Pancreas (tissue), 10 donors: ENCODE measurements around the gene RGL4. TPM values are rescaled to one million over a fixed set of nuclear protein-coding genes. Genes with fewer than 3 reads are reported as not detected.

Source experiments
- ATAC-seq, 4 donors: fragments of 200-7000 bp; cut with Tn5 transposase; one replicate each; pipeline versions ENCODE4 v1.8.0 to v1.9.1; 2020; ENCODE audit warnings: mild to moderate bottlenecking in 4 of 4, moderate library complexity in 4 of 4
- DNase-seq, 6 donors: peaks; one replicate each; pipeline ENCODE4 v3.0.0-alpha.2; 2020
- FAIRE-seq: peaks from 2 replicates; lab custom pipeline; 2012; peaks lifted over from hg19 to GRCh38; lab: Jason Lieb, UNC
- H3K27ac ChIP-seq, 4 donors: fragments of 200-600 bp; sonication (generic); 1 replicate in 3 of 4; 2 replicates in 1 of 4; pipeline versions ENCODE4 v1.5.0 to v1.8.0; 2020
- H3K27me3 ChIP-seq, 4 donors: fragments of 200-600 bp; one replicate each; pipeline ENCODE4 v1.8.0; 2021
- H3K36me3 ChIP-seq, 3 donors: fragments of 200-600 bp; sonication (generic) in 1 of 3; one replicate each; pipeline versions ENCODE4 v1.5.0 to v1.8.0; 2020 to 2021
- H3K4me1 ChIP-seq, 3 donors: fragments of 200-600 bp; one replicate each; pipeline ENCODE4 v1.8.0; 2021
- H3K4me3 ChIP-seq, 4 donors: fragments of 200-600 bp; sonication (generic) in 2 of 4; one replicate each; pipeline versions ENCODE4 v1.5.0 to v1.8.0; 2020 to 2021
- H3K9me3 ChIP-seq, 4 donors: fragments of 200-600 bp; one replicate each; pipeline ENCODE4 v1.8.0; 2021
- CTCF ChIP-seq, 4 donors: fragments of 200-600 bp; sonication (generic) in 3 of 4; IDR thresholded peaks; one replicate each; pipeline versions ENCODE4 v1.5.0 to v1.8.0; 2021; ENCODE audit warnings: antibody characterized with exemption in 4 of 4
- WGBS, 2 donors: extraction: QIAGEN DNeasy Blood & Tissue Kit; methylation state at CpG; one replicate each; pipeline ENCODE4 v1.1.7; 2013; 5-methylcytosine and 5-hydroxymethylcytosine counted together
- intact Hi-C, 3 donors: fragments of 100-400 bp; cut with DNase I; formaldehyde crosslinking; loops; one replicate each; pipeline versions ENCODE4 v1.11.1 to v1.14.2; 2022
- polyA plus RNA-seq, 2 donors: library from polyadenylated mRNA; stranded (reverse); fragments of 200-250 nt; gene quantifications; one replicate each; pipeline ENCODE4 v1.2.3, GENCODE V29; 2013
- total RNA-seq, 6 donors: library from RNA; stranded (reverse); fragmentation: NEBNext Ultra II Directional in 4 of 6; extraction: Animal tissue kit (Norgen Biotek cat#: 25700) in 4 of 6; gene quantifications; one replicate each; pipeline versions ENCODE4 v1.2.1 to v1.2.4, GENCODE V29; 2021 to 2023
- donor health status: healthy with polysubstance abuse.
- donor health status: DM: no; HTN: no; CAD: no; lungs with moderate emphysema.
- donor health status: DM: no; HTN: no; CAD: no.
- donor health status: control.
- donor health status: control.
- donor health status: Bipolar disorder and iron deficiency.
- donor health status: DM: yes; HTN: yes; CAD: no.
- donor health status: DM: no; HTN: no; CAD: no.
- donor health status: DM: no; HTN: no; CAD: no.
- donor health status: DM: yes; HTN: yes; CAD: no.

Gene RGL4
- total and polyA plus RNA-seq, 8 donors = 0.42 to 0.95 (median 0.61) TPM; not detected in 4

GRCh38 chr22:23696326-23696851 is 5.6 kb downstream of the RGL4 start:
- ATAC-seq (peak in 3 of 4 donors; percentile 16 to 59 (median 48)), FAIRE-seq (no peak), DNase-seq (peak in 1 of 6 donors; percentile 58)
- intact Hi-C loops = no loop called here
- Histone ChIP-seq H3K27me3 (no peaks in the 10 kb centered on the region), H3K36me3 (peaks cover 0 to 26% (median 6%) of the 10 kb centered on the region in 3 donors), H3K4me3 (no peak overlapping the region), H3K27ac (peak overlapping the region in 2 of 4 donors; percentile 19 to 50), H3K4me1 (peaks cover 0 to 6% (median 5%) of the 10 kb centered on the region in 3 donors), H3K9me3 (no peaks in the 10 kb centered on the region)
- WGBS, 2 donors = 81 to 86% methylated on average over 13 of the region's 13 CpGs
- no peak for TF ChIP-seq CTCF (IDR thresholded peaks at IDR 0.05)

GRCh38 chr22:23697031-23697970 is 6.5 kb downstream of the RGL4 start:
- Histone ChIP-seq H3K4me1 (peaks cover 0 to 11% (median 8%) of the 10 kb centered on the region in 3 donors), H3K4me3 (no peak overlapping the region), H3K36me3 (peaks cover 0 to 26% (median 7%) of the 10 kb centered on the region in 3 donors), H3K27ac (no peak overlapping the region), H3K27me3 (no peaks in the 10 kb centered on the region), H3K9me3 (no peaks in the 10 kb centered on the region)
- WGBS, 2 donors = 89 to 91% methylated on average over 11 of the region's 11 CpGs
- no peak for FAIRE-seq
- no peak for ATAC-seq
- intact Hi-C loops = no loop called here
- peak in 1 of 6 donors; percentile 39 for DNase-seq
- TF ChIP-seq CTCF (IDR thresholded peaks at IDR 0.05) = no peak

GRCh38 chr22:23698094-23698493 is 7.3 kb downstream of the RGL4 start:
- 87 to 90% methylated on average over 4 of the region's 4 CpGs for WGBS, 2 donors
- Histone ChIP-seq H3K36me3 (peaks cover 0 to 26% (median 10%) of the 10 kb centered on the region in 3 donors), H3K9me3 (no peaks in the 10 kb centered on the region), H3K4me3 (no peak overlapping the region), H3K27me3 (no peaks in the 10 kb centered on the region), H3K27ac (no peak overlapping the region), H3K4me1 (peaks cover 0 to 11% (median 8%) of the 10 kb centered on the region in 3 donors)
- DNase-seq (peak in 1 of 6 donors; percentile 30), FAIRE-seq (no peak), ATAC-seq (no peak)
- no peak for TF ChIP-seq CTCF (IDR thresholded peaks at IDR 0.05)
- intact Hi-C loops = no loop called here

GRCh38 chr22:23698673-23699235 is 7.9 kb downstream of the RGL4 start:
- ATAC-seq = no peak
- intact Hi-C loops = no loop called here
- no peak for TF ChIP-seq CTCF (IDR thresholded peaks at IDR 0.05)
- H3K4me1 ChIP-seq = peaks cover 0 to 11% (median 8%) of the 10 kb centered on the region in 3 donors
- peak in 1 of 6 donors; percentile 41 for DNase-seq
- no peak overlapping the region for H3K27ac ChIP-seq
- H3K27me3 ChIP-seq = no peaks in the 10 kb centered on the region
- no peak overlapping the region for H3K4me3 ChIP-seq
- no peaks in the 10 kb centered on the region for H3K9me3 ChIP-seq
- H3K36me3 ChIP-seq = peaks cover 0 to 22% (median 12%) of the 10 kb centered on the region in 3 donors
- no peak for FAIRE-seq
- 93 to 94% methylated on average over 10 of the region's 10 CpGs for WGBS, 2 donors
